Measurements from ENCODE around the gene FAM53B.
"Not testable (repeated sequence)": the region's sequence is repeated elsewhere in the genome, so short reads cannot be mapped to it uniquely, and the experiment has no call there.

Gene FAM53B

GRCh38 chr10:124614003-124614659 is 130.0 kb downstream of the FAM53B start:
- Histone ChIP-seq H3K4me2 (peak overlapping the region; percentile 44), H3K4me3 (IDR thresholded peaks at IDR 0.05; ENCODE audit: insufficient read depth, low read depth, low read length) (no peak overlapping the region), H3K9ac (no peak overlapping the region), H3K79me2 (ENCODE audit: insufficient read depth, low read depth) (no peaks in the 10 kb centered on the region), H3K36me3 (ENCODE audit: insufficient read depth) (no peaks in the 10 kb centered on the region), H3K27me3 (ENCODE audit: insufficient read depth, low read depth) (no peaks in the 10 kb centered on the region), H4K20me1 (ENCODE audit: insufficient read depth) (no peaks in the 10 kb centered on the region), H3K4me1 (ENCODE audit: low read depth, poor library complexity, severe bottlenecking) (peaks cover 25% of the 10 kb centered on the region), H2AFZ (ENCODE audit: low read depth) (no peak overlapping the region), H3K27ac (peak overlapping the region; percentile 14; the same call in 1 of the 2 replicates)
- no peak for TF ChIP-seq CTCF (conservative IDR thresholded peaks at IDR 0.05; ENCODE audit: low read depth, low read length)

- Histone ChIP-seq H3K79me2 (ENCODE audit: insufficient read depth, low read depth) (no peaks in the 10 kb centered on the region), H3K9ac (no peak overlapping the region), H3K27me3 (ENCODE audit: insufficient read depth, low read depth) (no peaks in the 10 kb centered on the region), H3K4me3 (IDR thresholded peaks at IDR 0.05; ENCODE audit: insufficient read depth, low read depth, low read length) (no peak overlapping the region), H3K4me1 (ENCODE audit: low read depth, poor library complexity, severe bottlenecking) (peaks cover 25% of the 10 kb centered on the region), H3K4me2 (no peak overlapping the region; the same call in 1 of the 2 replicates), H2AFZ (ENCODE audit: low read depth) (no peak overlapping the region), H3K27ac (no peak overlapping the region), H3K36me3 (ENCODE audit: insufficient read depth) (no peaks in the 10 kb centered on the region), H4K20me1 (ENCODE audit: insufficient read depth) (no peaks in the 10 kb centered on the region)
- no peak for TF ChIP-seq CTCF (conservative IDR thresholded peaks at IDR 0.05; ENCODE audit: low read depth, low read length)
Observed at GRCh38 chr10:124612611-124613498, 131.3 kb downstream of the FAM53B start.

GRCh38 chr10:124611738-124612137 is 132.4 kb downstream of the FAM53B start:
- Histone ChIP-seq H3K36me3 (ENCODE audit: insufficient read depth) (no peaks in the 10 kb centered on the region), H2AFZ (ENCODE audit: low read depth) (no peak overlapping the region), H3K4me3 (IDR thresholded peaks at IDR 0.05; ENCODE audit: insufficient read depth, low read depth, low read length) (no peak overlapping the region), H4K20me1 (ENCODE audit: insufficient read depth) (no peaks in the 10 kb centered on the region), H3K4me2 (no peak overlapping the region), H3K79me2 (ENCODE audit: insufficient read depth, low read depth) (no peaks in the 10 kb centered on the region), H3K27me3 (ENCODE audit: insufficient read depth, low read depth) (no peaks in the 10 kb centered on the region), H3K27ac (no peak overlapping the region), H3K4me1 (ENCODE audit: low read depth, poor library complexity, severe bottlenecking) (peaks cover 25% of the 10 kb centered on the region), H3K9ac (no peak overlapping the region)
- TF ChIP-seq CTCF (conservative IDR thresholded peaks at IDR 0.05; ENCODE audit: low read depth, low read length) = no peak

GRCh38 chr10:124610851-124611250 is 133.3 kb downstream of the FAM53B start:
- not testable (repeated sequence) for H3K27ac ChIP-seq; H3K4me3 ChIP-seq (IDR thresholded peaks at IDR 0.05; ENCODE audit: insufficient read depth, low read depth, low read length); H3K79me2 ChIP-seq (ENCODE audit: insufficient read depth, low read depth); H4K20me1 ChIP-seq (ENCODE audit: insufficient read depth); H3K4me2 ChIP-seq; H2AFZ ChIP-seq (ENCODE audit: low read depth); H3K27me3 ChIP-seq (ENCODE audit: insufficient read depth, low read depth); H3K9ac ChIP-seq; H3K36me3 ChIP-seq (ENCODE audit: insufficient read depth)
- peaks cover 25% of the 10 kb centered on the region for H3K4me1 ChIP-seq (ENCODE audit: low read depth, poor library complexity, severe bottlenecking)

GRCh38 chr10:124610186-124610585 is 134.0 kb downstream of the FAM53B start:
- H3K4me3 ChIP-seq (IDR thresholded peaks at IDR 0.05; ENCODE audit: insufficient read depth, low read depth, low read length); H2AFZ ChIP-seq (ENCODE audit: low read depth); H3K79me2 ChIP-seq (ENCODE audit: insufficient read depth, low read depth); H3K27ac ChIP-seq; H3K36me3 ChIP-seq (ENCODE audit: insufficient read depth); H3K9ac ChIP-seq; H4K20me1 ChIP-seq (ENCODE audit: insufficient read depth); H3K27me3 ChIP-seq (ENCODE audit: insufficient read depth, low read depth); H3K4me2 ChIP-seq: not testable (repeated sequence)
- peaks cover 25% of the 10 kb centered on the region for H3K4me1 ChIP-seq (ENCODE audit: low read depth, poor library complexity, severe bottlenecking)
